Gastrocnemius medialis (tissue), 4 donors: ENCODE results near the gene ADGRL3.

ENCODE experiments used
- CTCF ChIP-seq, 5 experiments: fragments of 450-650 bp in 3 of 5; fragments of 200-600 bp in 2 of 5; sonication (generic) in 2 of 5; IDR thresholded peaks in 4 of 5; conservative IDR thresholded peaks in 1 of 5; 1 replicate in 4 of 5; 2 replicates in 1 of 5; pipeline ENCODE4 v1.5.1; 2016 to 2019; ENCODE audit warnings: antibody characterized with exemption in 5 of 5, mild to moderate bottlenecking in 3 of 5, moderate library complexity in 3 of 5
- POLR2A ChIP-seq, 2 donors: fragments of 450-650 bp; IDR thresholded peaks; one replicate each; pipeline ENCODE4 v1.6.1; 2017; ENCODE audit warnings: antibody characterized with exemption in 2 of 2, mild to moderate bottlenecking in 2 of 2, moderate library complexity in 2 of 2

GRCh38 chr4:61501812-61502211, 301.7 kb downstream of the ADGRL3 start:
- TF ChIP-seq CTCF (IDR thresholded peaks at IDR 0.05 in 4 of 5, conservative IDR thresholded peaks at IDR 0.05 in 1 of 5) (no peak), POLR2A (IDR thresholded peaks at IDR 0.05) (no peak)
